ENCODE results near the gene SV2A. TPM values are rescaled to one million over a fixed set of nuclear protein-coding genes. Genes with fewer than 3 reads are reported as not detected.

SV2A gene
- total RNA-seq, 1 donor from 2014 or later = 4.0 TPM

- DNase-seq (ENCODE audit: low read depth) = no peak
Observed at GRCh38 chr1:149931212-149931790, 13.7 kb upstream of the SV2A start.

DNA sequence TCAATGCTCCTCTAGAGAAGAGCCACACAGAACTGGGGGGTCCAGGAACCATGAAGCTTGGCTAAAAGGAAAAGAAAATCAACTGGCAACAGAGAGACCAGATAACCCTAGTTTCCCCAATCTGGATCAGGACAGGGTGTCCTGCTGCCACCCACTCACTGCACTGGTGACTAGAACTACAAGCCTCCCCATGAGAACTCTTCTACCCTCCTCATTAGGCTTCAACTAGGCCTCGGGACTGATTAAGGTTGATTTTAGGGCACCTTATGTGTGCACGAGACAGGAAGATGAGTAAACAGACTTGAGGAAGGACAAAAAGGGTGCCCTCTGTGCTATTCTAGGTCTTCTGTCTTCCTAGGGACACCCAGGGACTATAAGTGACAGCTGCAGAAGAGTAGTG is 12.2 kb upstream of the SV2A start:
- no peak for DNase-seq (ENCODE audit: low read depth)

- DNase-seq (ENCODE audit: low read depth) = no peak
Observed at GRCh38 chr1:149928401-149928724, 10.7 kb upstream of the SV2A start.

GRCh38 chr1:149927563-149928400 is 10.1 kb upstream of the SV2A start, which contains the start of gene SF3B4:
TSS of gene SF3B4 (minus strand) at chr1:149927803. CDS start at chr1:149927759, 44 bp downstream.
- DNase-seq (ENCODE audit: low read depth) = peak; percentile 94

DNA sequence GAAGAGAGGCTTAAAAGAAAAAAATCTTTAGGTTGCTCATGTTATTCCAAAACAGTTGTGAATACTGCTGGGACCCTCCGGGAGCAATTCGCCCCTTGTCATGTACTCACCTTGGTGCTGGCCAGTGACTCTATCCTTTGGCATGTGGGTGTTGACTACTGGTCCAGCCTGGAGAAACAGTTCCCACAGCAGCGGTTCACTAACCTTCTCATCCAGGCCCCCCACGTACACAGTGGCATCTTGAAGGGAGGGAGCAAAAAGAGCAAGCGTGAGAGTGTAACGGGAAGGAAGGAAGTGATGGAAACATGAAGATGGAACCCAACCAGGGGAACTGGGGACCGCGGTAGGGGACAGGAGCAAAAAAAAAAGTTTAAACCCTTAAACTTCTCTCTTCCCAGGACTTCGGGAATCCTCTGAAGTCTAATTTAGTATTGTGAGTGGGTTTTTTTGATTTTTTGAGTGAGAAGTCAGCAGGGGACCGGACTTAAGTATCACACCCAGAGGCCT is 9.5 kb upstream of the SV2A start:
- DNase-seq (ENCODE audit: low read depth) = no peak

GRCh38 chr1:149926296-149926695 is 8.7 kb upstream of the SV2A start:
- DNase-seq (ENCODE audit: low read depth) = no peak

- DNase-seq (ENCODE audit: low read depth) = no peak
Observed at GRCh38 chr1:149925751-149926150, 8.1 kb upstream of the SV2A start.

DNA sequence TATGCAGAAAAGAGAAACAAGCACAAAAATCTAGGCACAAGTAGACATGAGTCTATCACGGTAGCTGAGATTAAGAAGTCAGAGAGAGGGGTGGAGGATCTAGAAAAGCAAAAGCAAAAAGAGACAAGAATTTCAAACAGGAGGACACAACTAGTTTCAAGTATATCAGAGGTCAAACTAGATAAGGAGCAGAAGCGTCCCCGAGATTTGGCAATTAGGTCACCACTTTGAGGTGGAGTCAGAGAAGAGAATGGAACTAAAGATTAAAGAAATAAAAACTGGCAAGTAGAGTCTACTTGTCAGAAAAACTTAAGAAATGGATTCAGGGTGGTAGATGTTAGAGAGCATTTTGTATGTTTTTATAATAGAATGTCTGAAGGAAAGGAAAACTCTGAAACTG is 7.7 kb upstream of the SV2A start:
- DNase-seq (ENCODE audit: low read depth) = no peak

DNA sequence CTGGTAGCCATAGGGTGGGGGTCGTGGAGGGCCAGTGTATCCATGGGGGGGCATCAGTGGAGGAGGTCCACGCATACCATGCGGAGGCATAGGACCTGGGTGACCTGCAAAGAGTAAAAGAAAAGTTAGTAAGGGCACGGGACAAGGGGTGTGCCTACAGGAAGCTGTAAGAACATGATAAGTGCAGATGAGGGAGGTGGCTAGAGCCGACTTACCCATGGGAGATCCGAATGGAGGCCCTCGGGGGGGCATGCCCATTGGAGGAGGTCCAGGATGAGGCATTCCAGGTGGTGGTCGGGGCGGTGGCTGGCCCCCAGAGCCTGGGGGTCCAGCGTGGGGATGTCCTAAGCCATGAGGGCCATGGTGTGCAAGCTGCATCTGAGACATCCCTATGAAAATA is 6.0 kb upstream of the SV2A start:
- DNase-seq (ENCODE audit: low read depth) = no peak

GRCh38 chr1:149916898-149917252 is 769 bp downstream of the SV2A start:
- no peak for DNase-seq (ENCODE audit: low read depth)

DNA sequence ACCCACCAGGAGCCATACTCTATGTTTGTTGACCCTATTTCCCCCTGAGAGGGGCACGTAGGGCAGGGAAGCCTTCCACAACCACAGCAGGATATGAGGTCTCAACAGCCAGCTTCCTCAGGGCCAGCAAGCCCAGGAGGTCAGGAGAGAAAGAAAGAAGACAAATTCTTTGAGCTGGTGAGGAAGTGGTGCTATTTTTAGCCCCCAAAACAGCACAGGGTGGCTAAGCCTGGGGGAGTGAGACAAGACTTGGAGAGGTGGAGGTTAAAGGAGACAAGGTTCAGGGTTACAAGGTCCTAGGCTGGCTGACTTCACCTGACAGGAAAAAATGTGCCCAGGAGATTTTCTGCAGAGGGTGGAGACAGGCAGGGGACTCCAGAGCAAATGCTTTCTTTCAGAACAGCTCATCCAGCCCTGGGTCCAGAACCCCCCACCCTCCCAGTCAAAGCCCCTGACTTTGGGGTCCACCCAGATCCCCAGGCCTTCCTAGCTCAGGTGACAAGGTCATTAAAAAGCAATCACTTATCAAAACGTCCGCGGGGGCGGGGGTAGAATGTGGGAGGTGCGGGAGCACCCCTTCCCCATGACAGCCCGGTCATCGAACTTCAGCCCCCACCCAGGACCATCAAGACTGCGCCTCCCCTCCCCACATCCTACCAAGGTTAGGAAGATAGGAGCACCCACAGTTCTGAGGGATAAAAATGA is 1.3 kb downstream of the SV2A start:
- no peak for DNase-seq (ENCODE audit: low read depth)

DNA sequence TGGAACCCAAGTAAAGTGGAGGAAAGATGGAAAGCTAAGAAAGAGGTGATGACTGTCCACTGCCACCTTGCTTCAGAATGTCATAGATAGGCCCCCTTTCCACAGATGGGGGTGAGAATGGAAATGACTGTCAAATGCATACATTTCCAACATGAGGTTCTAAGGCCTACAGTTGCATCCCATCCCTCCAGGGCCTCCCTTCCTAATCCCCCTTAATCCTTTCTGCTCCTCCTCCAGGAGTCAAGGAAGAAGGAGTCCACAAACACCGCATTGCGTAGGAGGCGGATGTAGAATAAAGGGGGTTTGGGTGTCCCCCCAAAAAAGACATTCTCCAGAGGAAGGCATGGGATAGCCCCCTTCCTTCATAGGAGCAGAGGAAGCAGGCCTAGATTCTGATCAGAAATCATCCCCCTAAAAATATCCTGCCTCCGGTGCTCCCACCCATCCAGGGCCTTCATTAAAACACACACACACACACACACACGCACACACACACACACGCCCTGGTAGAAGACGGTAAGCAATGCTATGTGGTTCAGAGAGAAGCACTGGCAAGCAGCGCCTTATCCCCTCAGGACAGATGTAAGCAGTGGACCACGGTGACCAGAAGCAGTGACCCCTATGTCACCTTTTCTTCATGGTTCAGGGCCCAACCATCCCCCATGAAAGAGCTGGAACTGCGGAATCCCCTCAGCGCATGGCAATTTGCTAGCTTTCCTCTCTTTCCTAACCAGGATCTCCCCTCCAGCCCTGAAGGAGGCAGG is 2.0 kb downstream of the SV2A start:
- no peak for DNase-seq (ENCODE audit: low read depth)

DNA sequence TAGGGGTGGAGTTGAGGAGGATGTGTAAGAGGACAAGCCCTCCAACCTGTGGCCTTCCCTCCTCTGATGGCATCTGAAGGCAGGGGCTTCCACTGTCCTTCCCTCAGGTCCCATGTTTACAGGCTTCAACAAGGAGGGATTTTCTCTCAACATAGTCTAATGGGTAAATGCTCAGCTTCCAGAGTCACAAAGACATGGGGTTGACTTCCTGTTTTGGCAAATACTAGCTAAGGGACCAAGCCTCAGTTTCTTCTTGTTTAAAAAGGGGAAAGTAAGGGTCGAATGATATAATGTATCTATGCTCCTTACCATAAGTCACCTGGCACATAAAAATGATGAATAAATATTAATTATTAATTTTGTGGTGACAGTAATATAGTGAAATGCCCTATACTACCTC is 3.1 kb downstream of the SV2A start:
- no peak for DNase-seq (ENCODE audit: low read depth)

DNA sequence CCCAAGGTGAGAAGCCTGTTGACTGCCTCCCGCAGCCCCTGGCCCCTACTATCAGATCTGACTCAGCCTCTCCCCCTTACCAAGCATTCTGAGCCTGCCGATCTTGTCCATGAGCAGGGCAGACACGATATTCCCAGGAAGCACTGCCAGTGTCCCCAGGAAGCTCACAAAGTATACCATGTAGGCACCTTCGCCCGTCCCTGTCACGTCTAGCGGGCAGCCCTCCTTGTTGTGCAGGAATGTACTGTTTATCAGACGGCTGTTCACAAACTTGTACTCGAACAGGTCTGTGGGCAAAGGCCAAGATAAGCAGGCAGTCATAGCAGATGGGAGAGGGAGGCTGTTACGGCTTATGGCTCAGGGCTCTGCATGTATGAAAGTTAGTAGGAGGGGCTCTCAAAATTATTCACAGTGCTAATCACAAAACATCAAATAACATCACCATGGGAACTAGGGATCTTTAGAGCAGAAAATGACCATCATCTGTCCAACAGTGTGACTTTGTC is 11.0 kb downstream of the SV2A start:
- DNase-seq (ENCODE audit: low read depth) = no peak

- DNase-seq (ENCODE audit: low read depth) = no peak
Observed at GRCh38 chr1:149903836-149904491, 13.7 kb downstream of the SV2A start.

DNA sequence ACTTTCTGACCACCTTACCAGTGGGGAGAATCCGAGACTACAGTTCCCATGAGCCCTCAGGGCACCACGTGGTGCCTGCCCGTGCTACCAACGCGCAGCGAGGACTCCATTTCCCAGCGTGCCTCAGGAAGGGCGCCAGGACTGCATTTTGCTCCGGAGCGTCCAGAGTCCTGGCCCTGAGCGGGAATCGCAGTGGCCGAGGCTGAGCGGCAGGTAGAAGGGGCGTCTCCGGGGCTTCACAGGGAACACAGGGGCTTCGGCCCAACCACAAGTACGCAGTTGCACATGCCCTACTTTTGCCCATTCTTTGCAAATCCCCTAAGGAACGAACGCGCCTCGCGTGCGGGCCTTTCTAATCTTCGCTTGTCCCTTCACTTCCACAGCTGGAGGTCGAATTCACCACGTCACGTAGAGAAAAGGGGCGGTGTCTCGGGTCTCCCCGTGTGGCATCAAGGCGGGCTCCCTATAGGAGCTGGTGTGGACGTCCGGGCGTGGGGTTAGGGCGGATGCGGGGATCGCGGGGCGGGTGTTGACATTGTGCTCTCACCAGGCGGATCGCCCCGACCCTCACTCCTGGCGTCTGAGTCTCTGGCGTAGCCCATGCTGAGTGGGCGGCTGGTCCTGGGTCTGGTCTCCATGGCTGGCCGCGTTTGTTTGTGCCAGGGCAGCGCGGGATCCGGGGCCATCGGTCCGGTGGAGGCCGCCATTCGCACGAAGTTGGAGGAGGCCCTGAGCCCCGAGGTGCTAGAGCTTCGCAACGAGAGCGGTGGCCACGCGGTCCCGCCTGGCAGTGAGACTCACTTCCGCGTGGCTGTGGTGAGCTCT is 18.0 kb downstream of the SV2A start, which contains the start of gene BOLA1:
Gene BOLA1, plus strand, starts transcription at position 109 of the 825 bp plus-strand sequence. Its CDS starts 492 bp downstream, at position 601.
- DNase-seq (ENCODE audit: low read depth) = peak; percentile 94

DNA sequence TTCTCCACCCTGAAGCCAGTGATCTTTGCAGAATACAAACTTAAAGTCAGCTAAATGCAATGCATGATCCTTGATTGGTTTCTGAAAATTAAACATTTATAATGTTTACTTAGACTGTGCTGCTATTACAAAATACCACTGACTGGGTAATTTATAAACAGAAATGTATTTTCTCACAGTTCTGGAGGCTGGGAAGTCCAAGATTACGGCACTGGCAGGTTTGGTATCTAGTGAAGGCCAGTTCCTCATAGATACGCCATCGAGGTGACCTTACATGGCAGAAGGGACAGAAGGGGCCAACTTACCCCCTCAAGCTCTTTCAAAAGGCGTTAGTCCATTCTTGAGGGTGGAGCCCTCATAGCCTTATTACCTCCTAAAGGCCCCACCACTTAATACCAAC is 21.1 kb downstream of the SV2A start:
- no peak for DNase-seq (ENCODE audit: low read depth)

- peak; percentile 53 for DNase-seq (ENCODE audit: low read depth)
Observed at GRCh38 chr1:149888999-149889289, 28.7 kb downstream of the SV2A start.

DNA sequence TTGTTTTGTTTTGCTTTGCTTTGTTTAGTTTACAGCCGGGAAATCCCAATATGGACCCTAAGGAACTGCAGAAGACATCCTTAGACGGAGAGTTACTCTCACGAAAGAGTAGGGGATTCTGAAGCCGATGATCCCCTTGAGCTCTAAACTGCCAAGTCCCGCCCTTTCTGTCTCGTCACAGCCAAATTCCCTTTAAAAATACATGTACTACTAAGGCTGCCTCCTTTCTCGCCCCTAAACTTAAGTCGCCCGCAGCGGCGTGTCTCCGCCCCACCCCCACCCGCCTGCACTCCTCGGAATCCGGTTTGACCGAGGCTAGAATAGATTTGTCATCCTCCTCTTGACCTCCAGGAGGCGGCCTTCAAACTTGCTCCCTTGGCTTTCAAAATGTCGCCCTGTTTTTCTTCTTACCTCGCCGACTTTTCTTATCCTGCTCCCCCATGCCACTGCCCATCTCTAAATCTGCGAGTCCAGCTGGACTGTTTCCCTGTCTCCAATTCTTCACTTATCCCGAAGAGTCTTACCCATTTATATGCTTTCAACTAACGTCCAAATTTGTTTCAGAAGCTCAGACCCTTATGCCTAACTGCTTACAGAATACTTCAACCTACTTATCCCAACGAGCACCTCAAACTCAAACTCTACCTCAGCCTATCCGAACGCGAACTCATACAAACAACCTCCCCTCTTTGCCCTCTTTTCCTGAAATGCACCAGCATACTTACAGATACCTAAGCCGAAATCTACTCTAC is 29.2 kb downstream of the SV2A start:
- peak; percentile 91 for DNase-seq (ENCODE audit: low read depth)
